ENCODE results near the gene CA14.
A peak's percentile ranks its signal among the peaks of the same experiment; 100 is the strongest.

CA14 gene

GRCh38 chr1:150281758-150282557, 24.4 kb downstream of the CA14 start, which contains the start of gene CIART:
CIART (plus strand) TSS chr1:150282554; CDS start chr1:150283268, 714 bp downstream.
- Histone ChIP-seq H3K27ac (ENCODE audit: low read length) (no peak within 1 kb of the TSS), H3K27me3 (replicated peaks; ENCODE audit: insufficient read depth, low read length) (no peaks in the 10 kb centered on the region), H3K79me2 (ENCODE audit: low read length) (no peaks in the 10 kb centered on the region), H3K9ac (ENCODE audit: low read length) (peak within 1 kb of the TSS; percentile 33; the same call in 1 of the 2 replicates), H3F3A (ENCODE audit: insufficient read depth, low read length) (no peaks in the 10 kb centered on the region), H2AFZ (ENCODE audit: low read length) (peak within 1 kb of the TSS; percentile 59), H3K4me3 (ENCODE audit: low read length) (peak within 1 kb of the TSS; percentile 48), H3K9me2 (replicated peaks; ENCODE audit: insufficient read depth, low read length) (no peaks in the 10 kb centered on the region), H3K36me3 (replicated peaks; ENCODE audit: insufficient read depth, low read length) (no peaks in the 10 kb centered on the region), H3K9me3 (replicated peaks; ENCODE audit: insufficient read depth, low read length) (no peaks in the 10 kb centered on the region), H4K20me1 (ENCODE audit: insufficient read depth, low read length) (no peaks in the 10 kb centered on the region), H3K4me2 (ENCODE audit: low read depth, low read length) (peak within 1 kb of the TSS; percentile 83), H3K4me1 (ENCODE audit: low read length) (no peaks in the 10 kb centered on the region)
- TF ChIP-seq EZH2 (optimal IDR thresholded peaks at IDR 0.05; ENCODE audit: low read depth, low read length), result no peak
- TF ChIP-seq CTCF (IDR thresholded peaks at IDR 0.05; ENCODE audit: low read length), result no peak
- no peak for TF ChIP-seq EZH2phosphoT487 (IDR thresholded peaks at IDR 0.05; ENCODE audit: low read length)
- DNase-seq, result peak; percentile 73

GRCh38 chr1:150282558-150282958, 25.0 kb downstream of the CA14 start:
- no peak overlapping the region for H2AFZ ChIP-seq (ENCODE audit: low read length)

GRCh38 chr1:150283260-150283659, 25.7 kb downstream of the CA14 start:
- Histone ChIP-seq H3K27ac (ENCODE audit: low read length) (no peak overlapping the region), H3K4me1 (ENCODE audit: low read length) (no peaks in the 10 kb centered on the region), H3K36me3 (replicated peaks; ENCODE audit: insufficient read depth, low read length) (no peaks in the 10 kb centered on the region), H4K20me1 (ENCODE audit: insufficient read depth, low read length) (no peaks in the 10 kb centered on the region), H3F3A (ENCODE audit: insufficient read depth, low read length) (no peaks in the 10 kb centered on the region), H3K9ac (ENCODE audit: low read length) (no peak overlapping the region), H3K9me3 (replicated peaks; ENCODE audit: insufficient read depth, low read length) (no peaks in the 10 kb centered on the region), H3K4me3 (ENCODE audit: low read length) (no peak overlapping the region), H3K4me2 (ENCODE audit: low read depth, low read length) (no peak overlapping the region), H3K27me3 (replicated peaks; ENCODE audit: insufficient read depth, low read length) (no peaks in the 10 kb centered on the region), H2AFZ (ENCODE audit: low read length) (no peak overlapping the region), H3K79me2 (ENCODE audit: low read length) (no peaks in the 10 kb centered on the region), H3K9me2 (replicated peaks; ENCODE audit: insufficient read depth, low read length) (no peaks in the 10 kb centered on the region)
- TF ChIP-seq EZH2 (optimal IDR thresholded peaks at IDR 0.05; ENCODE audit: low read depth, low read length) (no peak), EZH2phosphoT487 (IDR thresholded peaks at IDR 0.05; ENCODE audit: low read length) (no peak), CTCF (IDR thresholded peaks at IDR 0.05; ENCODE audit: low read length) (no peak)
- no peak for DNase-seq

More at GRCh38 chr1:150282558-150282958, 25.0 kb downstream of the CA14 start:
- H4K20me1 ChIP-seq (ENCODE audit: insufficient read depth, low read length), result no peaks in the 10 kb centered on the region
- H3K79me2 ChIP-seq (ENCODE audit: low read length), result no peaks in the 10 kb centered on the region
- no peaks in the 10 kb centered on the region for H3K9me3 ChIP-seq (replicated peaks; ENCODE audit: insufficient read depth, low read length)
- no peak overlapping the region for H3K4me3 ChIP-seq (ENCODE audit: low read length)
- TF ChIP-seq EZH2phosphoT487 (IDR thresholded peaks at IDR 0.05; ENCODE audit: low read length) (no peak), CTCF (IDR thresholded peaks at IDR 0.05; ENCODE audit: low read length) (no peak), EZH2 (optimal IDR thresholded peaks at IDR 0.05; ENCODE audit: low read depth, low read length) (no peak)
- H3K27me3 ChIP-seq (replicated peaks; ENCODE audit: insufficient read depth, low read length), result no peaks in the 10 kb centered on the region
- no peak overlapping the region for H3K4me2 ChIP-seq (ENCODE audit: low read depth, low read length)
- no peaks in the 10 kb centered on the region for H3K9me2 ChIP-seq (replicated peaks; ENCODE audit: insufficient read depth, low read length)
- H3K9ac ChIP-seq (ENCODE audit: low read length), result no peak overlapping the region
- no peaks in the 10 kb centered on the region for H3K36me3 ChIP-seq (replicated peaks; ENCODE audit: insufficient read depth, low read length)
- H3F3A ChIP-seq (ENCODE audit: insufficient read depth, low read length), result no peaks in the 10 kb centered on the region
- no peaks in the 10 kb centered on the region for H3K4me1 ChIP-seq (ENCODE audit: low read length)
- no peak for DNase-seq
- no peak overlapping the region for H3K27ac ChIP-seq (ENCODE audit: low read length)
